HG02852 (cell line): Measurements from ENCODE around the gene ZNF507.

ENCODE experiments used
- ATAC-seq: cut with Tn5 transposase; IDR thresholded peaks from one replicate; pipeline ENCODE4 v1.9.1; 2021; ENCODE audit warnings: mild to moderate bottlenecking, moderate library complexity; ENCODE audit not compliant: unreplicated experiment

ZNF507 gene

DNA sequence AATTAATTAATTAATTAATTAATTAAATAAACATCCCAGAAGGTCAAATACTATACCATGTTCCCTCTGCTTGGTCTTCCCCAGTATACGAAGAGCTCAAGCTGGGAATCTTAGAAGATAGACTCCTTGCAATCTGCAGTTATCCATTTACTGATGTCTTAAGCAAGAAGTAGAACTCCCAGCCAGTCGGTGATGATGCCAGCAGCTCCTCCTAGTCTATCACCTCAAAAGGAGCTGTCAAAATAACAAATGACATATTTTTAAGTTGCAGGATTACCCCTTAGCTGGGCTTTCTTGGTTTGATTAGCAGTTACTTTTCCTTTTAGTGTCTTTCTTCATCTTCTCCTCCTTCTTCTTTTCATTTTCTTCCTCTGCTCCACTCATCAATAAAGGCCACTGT, 6.0 kb upstream of the ZNF507 start:
- no peak for ATAC-seq

DNA sequence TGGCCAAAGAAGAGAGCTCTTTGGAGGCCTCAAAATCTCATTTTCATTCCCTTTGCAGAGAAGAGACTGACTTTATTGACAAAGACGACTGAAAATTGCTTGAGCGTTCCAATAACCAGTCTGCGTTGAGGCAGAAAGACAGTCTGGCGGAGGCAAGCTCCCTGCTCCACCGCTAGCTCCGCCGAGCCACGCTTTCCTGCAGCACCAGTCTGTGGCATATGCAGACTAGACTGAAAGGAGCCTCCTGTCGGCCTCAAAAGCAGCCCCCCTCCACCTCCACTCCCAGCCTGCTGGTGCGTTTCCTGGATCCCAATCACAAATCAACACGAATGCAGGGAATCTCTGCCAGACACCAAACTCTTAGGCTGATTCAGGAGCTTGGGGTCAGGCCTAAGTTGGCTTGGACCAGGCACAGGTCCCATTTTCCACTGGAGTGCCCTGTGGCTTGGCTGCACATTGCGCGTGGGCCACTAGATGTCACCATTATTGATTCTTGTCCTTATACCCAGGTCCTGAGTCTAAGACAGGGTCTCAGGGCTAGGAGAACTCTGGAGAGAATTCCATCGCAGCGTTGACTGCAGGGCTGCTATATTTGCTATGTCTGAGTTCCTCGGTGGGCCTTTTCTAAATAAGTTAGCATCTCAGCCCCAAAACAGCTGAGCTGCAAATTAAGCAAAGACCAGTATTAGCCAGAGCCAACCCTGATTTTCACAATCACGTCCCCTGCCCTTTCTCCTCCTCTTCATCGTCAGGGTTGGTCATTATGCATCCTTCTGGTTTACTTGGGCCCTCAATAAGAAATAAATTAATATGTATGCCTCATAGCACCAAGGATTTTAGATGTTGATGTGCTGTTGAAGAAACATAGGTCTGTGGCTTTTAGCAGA, 5.2 kb upstream of the ZNF507 start:
- peak; percentile 66 for ATAC-seq

DNA sequence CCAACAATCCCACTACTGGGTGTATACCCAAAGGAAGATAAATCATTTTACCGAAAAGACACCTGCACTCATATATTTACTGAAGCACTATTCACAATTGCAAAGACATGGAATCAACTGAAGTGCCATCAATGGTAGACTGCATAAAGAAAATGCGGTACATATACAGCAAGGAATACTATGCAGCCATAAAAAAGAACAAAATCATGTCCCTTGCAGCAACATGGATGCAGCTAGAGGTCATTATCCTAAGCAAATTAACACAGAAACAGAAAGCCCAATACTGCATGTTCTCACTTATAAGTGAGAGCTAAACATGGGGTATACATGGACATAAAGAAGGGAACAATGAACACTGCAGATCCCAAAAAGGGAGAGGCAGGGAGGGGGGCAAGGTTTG, 2.7 kb upstream of the ZNF507 start:
- no peak for ATAC-seq

DNA sequence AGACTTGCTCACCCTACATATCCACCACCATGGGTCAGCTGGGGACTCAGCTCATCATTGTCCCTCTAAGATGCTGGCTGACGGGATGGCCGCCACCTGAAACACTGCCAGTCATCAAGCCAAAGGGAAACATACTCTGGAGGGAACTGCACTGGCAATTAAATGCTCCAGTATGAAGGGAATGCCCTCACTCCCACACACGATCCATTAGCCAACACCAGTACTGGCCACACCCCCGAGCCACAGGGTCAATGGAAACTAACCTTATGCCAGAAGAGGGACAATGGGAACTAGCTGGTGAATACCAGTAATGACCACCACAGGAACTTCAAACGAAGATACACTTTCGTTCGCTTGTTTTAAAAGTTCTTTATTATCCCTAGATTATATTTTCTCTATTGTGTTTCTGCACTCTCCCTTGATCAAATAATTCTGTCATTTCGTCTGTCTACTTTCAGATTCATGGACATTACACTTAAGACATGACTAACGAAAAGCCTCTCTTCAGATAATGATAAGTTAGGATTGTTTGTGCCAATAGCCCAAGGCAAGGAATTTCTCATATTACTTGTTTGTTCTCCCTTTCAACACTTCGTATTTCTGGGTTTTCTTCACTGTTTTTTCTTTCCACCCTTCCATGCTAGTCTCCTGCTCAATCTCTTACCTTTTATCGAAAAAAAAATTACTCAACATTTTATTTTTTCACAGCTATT, 1.7 kb upstream of the ZNF507 start:
- ATAC-seq: no peak

DNA sequence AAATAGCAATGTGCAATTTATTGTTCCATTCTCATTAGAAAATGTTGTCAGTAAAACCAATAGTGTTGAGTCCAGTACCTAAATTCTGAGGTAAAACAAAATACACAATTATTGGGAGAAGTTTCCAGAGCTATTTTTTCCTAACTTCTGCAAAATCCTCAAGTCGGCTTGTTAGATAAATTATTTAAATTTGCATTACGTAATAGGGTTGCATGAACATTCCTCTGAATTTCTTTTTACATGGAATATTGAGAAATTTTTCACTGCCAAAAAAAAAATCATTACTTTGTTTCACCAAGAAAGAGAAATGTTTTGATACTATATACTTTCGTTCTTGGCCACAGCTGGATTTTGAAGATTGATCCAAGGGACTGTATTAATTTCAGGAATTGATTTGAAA, 1.5 kb downstream of the ZNF507 start:
- ATAC-seq: no peak

DNA sequence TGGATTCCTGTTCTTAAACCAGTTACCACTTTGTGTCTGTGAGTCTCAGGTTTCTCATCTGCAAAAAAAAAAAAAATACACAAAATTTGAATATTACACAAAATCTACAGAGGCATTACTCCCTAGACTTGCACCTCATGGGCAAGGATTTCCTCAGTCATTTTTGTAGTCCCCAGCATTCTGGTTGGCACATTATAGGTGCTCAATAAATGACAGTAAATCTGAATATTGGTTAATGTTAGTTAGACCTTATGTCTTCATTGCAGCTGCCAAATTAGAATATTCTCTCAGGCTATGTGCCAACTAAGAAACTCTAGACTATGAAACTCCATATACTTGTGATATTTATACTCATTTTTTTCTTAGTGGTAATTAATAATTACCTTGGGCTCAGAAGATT, 2.2 kb downstream of the ZNF507 start:
- no peak for ATAC-seq

DNA sequence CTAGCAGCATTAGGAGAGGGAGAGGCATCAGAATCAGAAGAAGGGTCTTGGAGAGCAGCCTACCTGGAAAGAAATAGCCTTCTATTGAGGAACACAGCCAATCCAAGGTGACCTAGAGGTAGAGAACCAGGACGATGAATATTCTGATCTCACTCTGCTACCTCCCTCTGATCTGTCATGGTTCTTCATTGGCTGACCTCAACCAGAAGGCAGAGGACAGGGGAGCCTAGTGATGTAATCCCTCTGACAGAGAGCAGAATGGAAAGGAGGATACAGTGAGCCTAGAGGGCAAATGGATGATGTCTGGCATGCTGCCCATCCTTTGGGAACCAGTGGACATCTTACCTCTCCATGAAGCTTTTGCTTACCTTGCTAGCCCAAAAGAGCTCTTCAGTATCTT, 3.6 kb downstream of the ZNF507 start:
- ATAC-seq: no peak

DNA sequence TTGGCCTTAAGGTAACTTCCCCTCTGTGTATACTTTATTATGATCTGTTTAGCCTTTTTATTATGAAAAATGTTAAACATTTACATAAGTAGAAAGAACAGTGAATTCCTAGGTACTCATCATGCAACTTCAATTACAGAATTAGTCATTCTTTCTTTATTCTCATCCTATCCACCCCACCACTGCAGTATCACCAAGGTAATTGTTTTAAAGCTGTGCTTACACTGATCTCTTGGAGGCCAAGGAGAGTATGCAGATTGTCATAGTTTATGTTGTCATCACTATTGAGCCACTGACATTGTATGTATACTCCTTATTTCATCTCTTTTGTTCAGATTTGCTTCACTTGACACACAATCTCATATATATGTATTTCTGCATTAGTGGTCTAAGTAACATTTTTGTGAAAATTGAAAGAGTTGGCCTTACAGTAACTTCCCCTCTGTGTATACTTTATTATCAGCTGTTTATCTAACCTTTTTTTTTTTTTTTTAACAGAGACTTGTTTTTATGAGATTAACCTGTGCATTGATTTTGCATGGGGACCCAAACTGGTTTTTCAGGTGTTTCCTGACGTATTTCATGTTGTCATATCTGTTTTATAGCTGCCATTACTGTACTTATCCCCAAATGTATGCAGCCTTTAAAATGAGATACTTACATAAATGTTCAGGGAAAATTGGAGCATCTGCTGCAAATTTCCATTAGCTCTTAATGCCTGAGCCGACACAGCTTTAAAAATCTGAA, 4.5 kb downstream of the ZNF507 start:
- no peak for ATAC-seq

DNA sequence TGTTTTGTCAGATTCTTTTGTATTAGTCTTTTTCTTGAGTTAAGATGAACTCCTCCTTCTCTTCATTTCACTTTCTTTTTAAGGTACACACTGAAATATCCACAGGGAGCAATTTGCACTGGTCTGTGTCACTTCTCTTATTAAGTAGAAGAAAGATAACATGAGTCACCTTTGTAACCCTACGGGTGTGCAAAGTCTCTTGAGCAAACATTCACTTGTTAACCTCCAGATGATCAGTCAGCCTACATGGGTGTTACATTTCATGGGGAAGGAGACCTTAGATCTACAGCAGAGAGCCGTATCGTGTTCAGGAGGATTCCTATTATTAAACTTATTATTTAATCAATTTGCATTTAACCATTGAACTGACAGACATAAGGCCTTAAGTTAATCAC, 5.1 kb downstream of the ZNF507 start:
- no peak for ATAC-seq

DNA sequence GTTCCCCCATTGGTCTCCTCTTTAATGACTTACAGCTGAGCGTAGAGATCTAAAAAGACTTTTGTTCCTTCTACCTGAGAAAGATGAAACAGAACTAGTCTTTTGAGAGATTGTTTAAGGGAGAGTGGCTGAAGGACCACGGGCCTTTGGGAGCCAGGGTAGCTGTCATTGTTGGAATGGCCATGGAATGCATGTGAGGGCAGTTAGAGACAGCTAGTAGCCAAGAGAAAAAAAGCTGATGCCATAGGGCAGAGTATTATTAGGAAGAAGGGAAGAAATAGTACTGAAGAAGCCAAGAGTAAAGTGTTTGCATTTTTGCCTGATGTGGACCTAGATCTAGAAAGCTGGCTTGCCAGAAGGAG, 5.6 kb downstream of the ZNF507 start:
- no peak for ATAC-seq

DNA sequence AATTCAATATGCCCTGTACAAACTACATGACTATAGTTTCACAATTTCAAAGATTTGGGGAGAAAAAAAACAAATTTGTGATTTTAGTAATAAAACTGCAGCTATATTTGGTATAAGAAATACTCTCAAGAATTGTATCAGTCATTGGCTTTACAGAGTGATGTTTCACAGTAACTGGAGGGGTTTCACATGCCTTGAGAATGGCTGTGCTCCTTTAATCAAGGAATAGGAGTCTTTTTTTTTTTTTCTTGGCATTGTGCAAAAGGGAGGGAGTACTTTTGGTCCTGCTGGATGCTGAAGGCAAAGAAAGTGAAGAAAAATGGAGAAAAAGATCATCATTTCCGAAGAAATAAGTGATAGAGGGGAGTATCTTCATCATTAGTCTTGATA, 6.8 kb downstream of the ZNF507 start:
- no peak for ATAC-seq

DNA sequence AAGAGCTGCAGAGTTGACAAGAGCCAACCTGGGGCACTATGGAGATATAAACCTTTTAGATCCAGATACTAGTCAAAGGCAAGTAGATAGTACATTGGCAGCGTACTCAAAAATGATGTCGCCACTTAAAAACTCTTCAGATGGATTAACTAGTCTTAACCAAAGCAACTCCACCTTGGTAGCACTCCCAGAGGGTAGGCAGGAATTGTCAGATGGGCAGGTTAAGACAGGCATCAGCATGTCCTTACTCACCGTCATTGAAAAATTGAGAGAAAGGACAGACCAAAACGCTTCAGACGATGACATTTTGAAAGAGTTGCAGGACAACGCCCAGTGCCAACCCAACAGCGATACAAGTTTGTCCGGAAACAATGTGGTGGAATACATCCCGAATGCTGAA, 8.9 kb downstream of the ZNF507 start:
- ATAC-seq: no peak

DNA sequence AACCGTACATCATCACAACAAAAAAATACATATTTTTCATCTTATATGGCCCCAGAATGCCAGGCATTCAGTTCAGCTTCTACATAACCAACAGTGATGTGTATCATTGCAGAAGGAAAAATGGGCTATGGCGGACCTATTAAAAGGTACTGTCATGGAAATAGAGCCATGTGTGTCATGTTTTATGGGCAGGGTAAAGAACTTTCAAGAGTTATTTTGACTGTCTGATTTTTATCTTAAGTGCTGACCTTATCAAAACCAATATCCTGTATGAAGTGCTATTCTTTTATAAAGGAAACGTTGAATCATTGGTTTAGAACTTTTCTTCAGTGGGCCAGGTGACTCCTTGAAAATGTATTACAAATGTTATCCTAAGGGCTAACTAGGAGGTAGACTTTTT, 9.9 kb downstream of the ZNF507 start:
- no peak for ATAC-seq

DNA sequence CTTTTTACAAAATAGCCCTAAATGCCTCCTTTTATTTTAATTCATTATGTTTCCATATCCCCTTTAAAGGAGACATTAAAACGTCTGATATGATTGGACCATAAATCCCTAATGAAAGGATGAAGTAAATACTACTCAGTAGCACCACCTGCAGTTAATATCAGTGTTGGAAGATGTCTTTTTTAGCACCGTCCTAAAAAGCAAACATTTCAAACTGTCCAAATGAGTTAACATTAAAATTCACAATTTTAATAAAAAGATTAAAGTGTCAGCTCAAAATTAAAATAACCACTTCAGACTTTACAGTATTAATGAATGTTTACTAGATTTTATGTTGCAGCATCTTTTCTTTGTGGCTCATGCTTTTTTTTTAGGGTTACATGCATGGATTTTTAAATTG, 12.3 kb downstream of the ZNF507 start:
- ATAC-seq: no peak

DNA sequence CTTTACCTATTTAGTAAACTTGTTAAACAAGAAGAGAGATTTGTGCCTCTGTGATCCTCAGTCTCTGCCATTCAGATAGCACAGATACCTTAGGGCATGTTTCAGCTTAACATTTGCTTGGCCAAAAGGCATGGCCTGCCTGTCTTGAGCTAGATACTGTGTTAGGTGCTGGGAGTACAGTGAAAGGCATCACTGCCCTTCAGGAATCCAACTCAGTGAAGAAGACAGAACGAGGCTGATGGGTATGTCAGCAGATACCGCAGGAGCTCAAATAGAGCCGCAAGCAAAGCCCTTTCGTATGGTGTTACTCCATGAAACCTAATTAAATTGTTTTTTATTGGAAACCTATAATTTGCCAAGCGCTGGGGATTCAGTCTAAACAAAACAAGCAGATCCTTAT, 12.9 kb downstream of the ZNF507 start:
- no peak for ATAC-seq

DNA sequence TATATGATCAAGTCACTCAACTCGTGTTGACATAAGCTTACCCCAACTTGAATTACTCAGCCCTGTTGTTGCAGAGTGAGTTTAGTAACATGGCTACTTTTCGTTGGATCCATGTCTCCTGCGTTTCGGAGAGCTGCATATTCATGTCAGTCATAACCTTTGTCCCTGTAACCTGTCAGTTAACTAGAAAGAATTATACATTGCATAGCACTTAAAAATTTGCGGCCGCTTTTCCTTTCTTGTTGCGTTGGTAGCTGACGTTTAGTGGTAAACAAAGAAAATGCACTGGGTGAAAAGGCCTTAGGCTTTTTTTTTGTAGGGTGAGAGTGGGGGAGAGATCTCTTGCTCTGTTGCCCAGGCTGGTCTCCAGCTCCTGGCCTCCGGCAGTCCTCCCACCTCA, 14.2 kb downstream of the ZNF507 start:
- no peak for ATAC-seq

DNA sequence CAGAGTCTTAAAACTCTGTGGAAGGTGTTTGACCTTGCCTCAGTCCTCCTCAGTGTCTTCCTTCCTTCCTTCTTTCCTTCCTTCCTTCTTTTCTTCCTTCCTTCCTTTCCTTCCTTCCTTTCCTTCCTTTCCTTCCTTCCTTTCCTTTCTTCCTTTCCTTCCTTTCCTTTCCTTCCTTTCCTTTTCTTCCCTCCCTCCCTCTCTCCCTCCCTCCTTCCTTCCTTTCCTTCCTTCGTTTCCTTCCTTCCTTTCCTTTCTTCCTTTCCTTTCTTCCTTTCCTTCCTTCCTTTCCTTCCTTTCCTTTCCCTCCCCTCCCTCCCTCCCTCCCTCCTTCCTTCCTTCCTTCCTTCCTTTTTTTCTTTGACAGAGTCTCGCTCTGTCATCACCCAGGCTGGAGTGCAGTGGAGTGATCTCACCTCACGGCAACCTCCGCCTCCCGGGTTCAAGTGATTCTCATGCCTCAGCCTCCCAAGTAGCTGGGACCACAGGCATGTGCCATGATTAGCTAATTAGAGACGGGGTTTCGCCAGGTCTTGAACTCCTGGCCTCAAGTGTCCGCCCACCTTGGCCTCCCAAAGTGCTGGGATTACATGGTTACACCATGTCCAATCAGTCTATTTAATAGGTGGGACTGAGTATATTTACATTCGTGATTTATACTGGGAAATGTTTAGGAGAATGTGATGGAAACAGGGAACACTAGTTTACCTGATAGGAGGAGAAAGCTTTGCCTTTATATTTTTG, 16.3 kb downstream of the ZNF507 start:
- no peak for ATAC-seq

DNA sequence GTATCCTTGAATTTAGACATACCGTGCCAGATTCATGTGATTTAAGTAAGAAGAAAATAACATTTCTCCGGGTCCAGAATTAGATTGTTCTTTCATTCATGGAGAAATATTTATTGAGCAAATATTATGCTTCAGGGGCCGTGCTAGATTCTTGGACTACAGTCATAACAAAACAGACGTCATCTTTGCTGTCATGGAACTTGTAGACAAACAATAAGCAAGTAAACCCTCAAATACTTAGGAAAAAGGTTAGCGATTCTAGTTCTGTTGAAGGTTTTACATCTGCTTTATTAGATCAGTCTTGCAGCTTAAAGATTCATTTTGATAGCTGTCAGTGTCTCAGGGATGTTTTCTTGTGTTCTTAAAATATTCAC, 16.9 kb downstream of the ZNF507 start:
- ATAC-seq: no peak

DNA sequence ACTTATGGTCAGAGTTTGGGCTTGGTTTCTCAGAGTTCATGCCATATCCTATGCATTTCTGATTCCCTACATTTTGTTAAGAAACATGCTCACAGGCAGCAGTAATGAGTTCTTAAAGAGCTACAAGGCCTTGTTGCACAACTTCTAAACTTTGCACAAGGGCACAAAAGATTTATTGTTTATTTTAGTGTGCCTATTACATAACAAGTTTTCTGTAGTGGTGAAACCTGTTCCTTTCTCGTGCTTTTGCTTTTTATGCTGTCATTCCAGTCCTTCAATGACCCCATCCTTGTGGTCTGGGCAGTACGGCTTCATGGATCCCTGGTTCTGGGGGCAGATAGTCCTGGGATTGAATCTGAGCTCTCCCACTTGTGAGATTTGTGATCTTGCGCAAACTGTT, 17.8 kb downstream of the ZNF507 start:
- ATAC-seq: no peak

DNA sequence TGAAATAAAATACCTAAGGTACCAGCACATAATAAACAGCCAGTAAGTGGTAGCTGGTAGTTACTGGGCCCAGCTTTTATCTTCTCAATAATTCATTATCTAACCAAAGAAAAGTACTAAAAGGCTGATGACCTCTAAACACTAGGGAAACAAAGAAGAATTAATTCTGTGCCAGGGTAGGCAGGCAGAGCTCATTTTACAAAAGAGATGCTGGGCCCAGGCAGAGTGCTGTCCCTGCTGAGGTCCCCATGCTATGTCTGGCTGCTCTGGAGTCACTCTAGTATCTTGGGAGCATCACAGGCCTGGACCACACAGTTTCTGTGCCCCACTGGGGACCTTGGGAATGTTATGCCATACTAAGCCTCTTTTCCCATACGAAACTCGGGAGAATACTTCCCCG, 18.2 kb downstream of the ZNF507 start:
- ATAC-seq: no peak

DNA sequence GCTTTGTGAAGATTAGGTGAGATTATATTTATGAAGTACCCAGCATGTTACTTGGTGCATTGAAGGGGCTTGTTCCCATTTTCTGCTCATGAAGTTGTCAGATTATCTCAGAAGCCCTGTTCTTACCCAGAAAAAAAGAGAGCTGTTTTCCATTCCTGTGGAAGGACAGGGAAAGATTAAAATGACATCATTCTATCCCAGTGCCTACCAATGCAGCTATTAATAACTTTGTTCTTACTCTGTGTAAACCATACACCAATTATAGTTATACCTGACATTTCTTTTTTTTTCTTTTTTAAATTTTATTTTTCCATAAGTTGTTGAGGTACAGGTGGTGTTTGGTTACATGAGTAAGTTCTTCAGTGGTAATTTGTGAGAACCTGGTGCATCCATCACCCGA, 18.6 kb downstream of the ZNF507 start:
- ATAC-seq: no peak
